ENCODE measurements around the gene SOX10.

SOX10 gene

GRCh38 chr22:38030311-38031133 lies 46.2 kb upstream of the SOX10 start:
- Histone ChIP-seq H3K27me3 (ENCODE audit: insufficient read depth, poor library complexity, severe bottlenecking) (no peaks in the 10 kb centered on the region), H3K4me3 (ENCODE audit: severe bottlenecking) (no peak overlapping the region), H3K36me3 (ENCODE audit: low read depth) (no peaks in the 10 kb centered on the region), H3K27ac (ENCODE audit: poor library complexity, severe bottlenecking) (no peak overlapping the region), H3K4me1 (ENCODE audit: insufficient read depth, poor library complexity, severe bottlenecking) (peaks cover 4% of the 10 kb centered on the region), H3K9me3 (ENCODE audit: severe bottlenecking) (no peaks in the 10 kb centered on the region)
- DNase-seq (ENCODE audit: low spot score) (no peak), ATAC-seq (ENCODE audit: low read depth) (no peak)
- TF ChIP-seq CTCF (IDR thresholded peaks at IDR 0.05; ENCODE audit: poor library complexity, severe bottlenecking): no peak

GRCh38 chr22:38029901-38030300 lies 45.5 kb upstream of the SOX10 start:
- Histone ChIP-seq H3K27me3 (ENCODE audit: insufficient read depth, poor library complexity, severe bottlenecking) (no peaks in the 10 kb centered on the region), H3K36me3 (ENCODE audit: low read depth) (no peaks in the 10 kb centered on the region), H3K27ac (ENCODE audit: poor library complexity, severe bottlenecking) (no peak overlapping the region), H3K4me3 (ENCODE audit: severe bottlenecking) (no peak overlapping the region), H3K4me1 (ENCODE audit: insufficient read depth, poor library complexity, severe bottlenecking) (peaks cover 4% of the 10 kb centered on the region), H3K9me3 (ENCODE audit: severe bottlenecking) (no peaks in the 10 kb centered on the region)
- no peak for TF ChIP-seq CTCF (IDR thresholded peaks at IDR 0.05; ENCODE audit: poor library complexity, severe bottlenecking)
- DNase-seq (ENCODE audit: low spot score): no peak
- ATAC-seq (ENCODE audit: low read depth): no peak

DNA sequence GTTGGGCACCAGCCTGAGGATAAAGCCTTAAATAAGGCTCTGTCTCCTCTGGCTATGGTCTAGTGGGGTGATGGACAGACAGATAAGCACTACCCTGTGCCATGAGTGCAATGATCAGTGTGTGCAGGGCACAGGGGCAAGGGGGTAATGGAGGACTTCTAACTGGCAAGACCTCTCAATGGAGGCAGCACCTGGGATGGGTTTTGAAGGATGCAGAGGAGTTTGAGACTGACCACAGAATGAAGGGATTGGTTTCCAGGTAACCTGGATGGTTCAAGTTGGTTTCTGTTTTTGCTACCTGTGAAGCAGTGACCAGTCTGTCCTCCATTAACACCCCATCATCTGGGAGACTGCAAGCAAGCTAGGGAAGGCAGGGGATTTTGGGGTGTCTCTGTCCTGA lies 45.0 kb upstream of the SOX10 start:
- Histone ChIP-seq H3K9me3 (ENCODE audit: severe bottlenecking) (no peaks in the 10 kb centered on the region), H3K27me3 (ENCODE audit: insufficient read depth, poor library complexity, severe bottlenecking) (no peaks in the 10 kb centered on the region), H3K36me3 (ENCODE audit: low read depth) (no peaks in the 10 kb centered on the region), H3K4me3 (ENCODE audit: severe bottlenecking) (no peak overlapping the region), H3K27ac (ENCODE audit: poor library complexity, severe bottlenecking) (no peak overlapping the region), H3K4me1 (ENCODE audit: insufficient read depth, poor library complexity, severe bottlenecking) (peaks cover 3% of the 10 kb centered on the region)
- DNase-seq (ENCODE audit: low spot score): no peak
- ATAC-seq (ENCODE audit: low read depth): no peak
- no peak for TF ChIP-seq CTCF (IDR thresholded peaks at IDR 0.05; ENCODE audit: poor library complexity, severe bottlenecking)

DNA sequence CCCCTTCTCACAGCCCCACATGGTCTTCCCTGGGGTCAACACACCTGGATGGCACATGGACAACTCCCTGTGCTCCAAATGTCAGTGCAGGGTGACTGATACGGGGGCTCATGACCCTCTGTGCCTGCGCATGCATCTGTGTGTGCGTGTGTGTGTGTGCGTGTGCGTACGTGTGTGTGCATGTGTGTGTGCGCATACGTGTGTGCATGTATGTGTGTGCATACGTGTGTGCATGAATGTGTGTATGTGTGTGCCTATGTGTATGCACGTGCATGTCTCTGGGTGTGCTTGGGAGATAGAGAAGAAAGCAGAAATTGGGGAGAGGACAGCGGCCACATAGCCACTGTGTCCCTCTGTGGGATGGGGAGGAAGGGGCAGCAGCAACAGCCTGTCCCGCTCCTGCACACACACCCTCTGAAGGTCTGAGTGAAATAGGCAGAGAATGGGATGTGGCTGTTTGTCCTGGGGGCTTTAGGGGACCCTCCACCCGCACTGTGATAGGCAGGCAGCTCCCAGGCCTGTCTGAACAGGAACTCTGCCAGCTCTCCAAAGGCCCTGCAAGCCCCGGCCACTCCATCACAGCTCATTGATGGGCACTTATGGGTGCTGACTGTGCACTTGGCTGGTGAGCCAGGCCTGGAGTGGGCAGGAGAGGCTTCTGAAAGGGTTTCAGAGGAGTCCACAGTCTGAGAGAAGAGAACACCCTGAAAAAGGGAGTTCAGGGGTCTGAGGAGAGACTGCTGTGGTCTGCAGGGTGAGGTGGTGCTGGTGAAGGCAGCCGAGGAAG lies 44.2 kb upstream of the SOX10 start:
- no peak for TF ChIP-seq CTCF (IDR thresholded peaks at IDR 0.05; ENCODE audit: poor library complexity, severe bottlenecking)

More for the DNA sequence above, 44.2 kb upstream of the SOX10 start:
- DNase-seq (ENCODE audit: low spot score) (peak; percentile 38), ATAC-seq (ENCODE audit: low read depth) (no peak)
- H3K27ac ChIP-seq (ENCODE audit: poor library complexity, severe bottlenecking): no peak overlapping the region
- H3K9me3 ChIP-seq (ENCODE audit: severe bottlenecking): no peaks in the 10 kb centered on the region
- no peak overlapping the region for H3K4me3 ChIP-seq (ENCODE audit: severe bottlenecking)
- no peaks in the 10 kb centered on the region for H3K36me3 ChIP-seq (ENCODE audit: low read depth)
- H3K27me3 ChIP-seq (ENCODE audit: insufficient read depth, poor library complexity, severe bottlenecking): no peaks in the 10 kb centered on the region
- no peaks in the 10 kb centered on the region for H3K4me1 ChIP-seq (ENCODE audit: insufficient read depth, poor library complexity, severe bottlenecking)

Data from RWPE2 (cell line).